SHP77 (cell line): ENCODE measurements around the gene DNAJC12.
"Not testable (repeated sequence)": the region's sequence is repeated elsewhere in the genome, so short reads cannot be mapped to it uniquely, and the experiment has no call there.

Experiments
- DNase-seq, 2 experiments: peaks; one replicate each; lab custom pipeline; 2025; lab: John Stamatoyannopoulos, UW

DNAJC12 gene

DNA sequence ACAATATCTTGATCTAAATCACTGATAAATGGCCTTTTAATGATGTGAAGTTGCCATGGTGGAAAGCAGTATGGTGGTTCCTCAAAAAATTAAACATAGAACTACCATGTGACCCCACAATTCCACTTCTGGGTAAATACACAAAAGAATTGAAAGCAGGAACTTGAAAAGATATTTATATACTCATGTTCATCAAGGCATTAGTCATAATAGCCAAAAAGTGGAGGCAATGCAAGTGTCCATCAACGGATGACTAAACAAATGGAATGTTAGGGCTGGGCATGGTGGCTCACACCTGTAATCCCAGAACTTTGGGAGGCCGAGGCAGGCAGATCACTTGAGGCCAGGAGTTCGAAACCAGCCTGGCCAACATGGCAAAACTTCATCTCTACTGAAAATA is 2.0 kb upstream of the DNAJC12 start:
- DNase-seq = no peak

DNA sequence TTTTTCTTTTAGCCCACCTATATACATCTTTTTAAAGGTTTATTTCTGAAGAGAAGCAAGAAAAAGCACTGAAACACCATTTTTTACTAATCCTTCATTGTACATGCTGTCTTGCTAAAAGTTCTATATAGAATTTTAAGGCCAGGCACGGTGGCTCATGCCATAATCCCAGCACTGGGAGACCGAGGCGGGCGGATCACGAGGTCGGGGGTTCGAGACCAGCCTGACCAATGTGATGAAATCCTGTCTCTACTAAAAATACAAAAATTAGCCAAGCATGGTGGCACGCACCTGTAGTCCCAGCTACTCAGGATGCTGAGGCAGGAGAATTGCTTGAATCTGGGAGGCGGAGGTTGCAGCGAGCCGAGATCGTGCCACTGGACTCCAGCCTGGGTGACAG is 1.5 kb upstream of the DNAJC12 start:
- DNase-seq = not testable (repeated sequence)

GRCh38 chr10:67836972-67837371 is 1.0 kb downstream of the DNAJC12 start:
- DNase-seq = no peak

DNA sequence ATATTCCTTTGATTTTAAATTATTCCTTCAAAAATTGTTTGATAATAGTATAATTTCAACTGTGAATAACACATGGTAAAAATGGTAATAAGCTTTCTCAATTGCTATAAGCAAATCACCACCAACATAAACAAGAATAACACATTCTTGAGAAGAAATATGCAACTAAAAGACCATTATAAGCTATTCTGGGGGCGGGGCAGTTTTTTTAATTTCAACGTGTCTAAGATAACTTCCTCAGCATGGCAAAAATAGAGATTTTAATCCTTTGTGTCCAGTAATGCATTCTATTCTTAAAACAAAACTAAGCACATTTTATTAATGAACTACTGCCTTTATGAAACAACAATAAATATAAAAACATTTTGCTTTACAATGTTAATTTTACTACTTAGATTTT is 1.5 kb downstream of the DNAJC12 start:
- no peak for DNase-seq

- DNase-seq = not testable (repeated sequence)
These were observed 2.2 kb downstream of the DNAJC12 start for GRCh38 chr10:67835541-67836394.

- no peak for DNase-seq
These were observed 3.6 kb downstream of the DNAJC12 start for GRCh38 chr10:67834375-67834774.

DNA sequence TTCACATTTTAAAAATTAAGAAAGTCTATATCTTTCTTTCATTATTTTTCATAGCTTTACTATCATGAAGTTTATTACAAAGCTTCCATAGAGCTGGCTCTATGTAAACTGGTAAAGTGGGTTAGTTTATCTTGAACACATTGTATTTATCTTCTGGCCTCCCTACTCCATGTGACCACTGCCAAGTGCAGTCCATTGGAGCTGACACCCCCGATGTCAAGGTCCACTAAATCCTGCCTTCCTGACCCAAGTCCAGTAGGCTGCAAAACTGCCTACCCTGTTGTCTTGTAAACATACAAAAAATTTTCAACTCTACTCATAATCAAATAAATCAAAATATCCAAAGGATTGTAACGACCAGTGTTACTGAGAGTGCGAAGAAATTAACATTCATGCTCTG is 10.2 kb downstream of the DNAJC12 start:
- no peak for DNase-seq

DNA sequence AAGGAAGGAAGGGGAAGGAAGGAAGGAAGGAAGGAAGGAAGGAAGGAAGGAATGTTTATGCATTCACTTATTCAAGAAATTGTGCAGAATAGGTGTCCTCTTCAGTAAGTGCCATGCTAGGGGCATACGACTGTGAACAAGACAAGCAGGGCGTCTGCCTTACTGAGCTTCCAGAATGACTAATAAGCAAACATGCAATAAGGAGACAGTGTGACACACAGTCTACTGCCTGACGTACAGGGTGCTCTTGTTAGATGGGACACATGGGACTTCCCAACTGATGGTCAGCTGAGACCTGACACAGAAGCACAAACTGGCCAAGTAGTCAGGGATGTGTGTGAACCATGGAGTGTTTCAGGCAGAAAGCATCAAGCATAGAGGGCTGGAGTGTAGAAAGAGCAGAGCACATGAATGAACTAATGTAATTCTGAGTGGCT is 18.2 kb downstream of the DNAJC12 start:
- no peak for DNase-seq

- peak in 1 of 2 experiments; percentile 35 for DNase-seq
These were observed 19.7 kb downstream of the DNAJC12 start for GRCh38 chr10:67818323-67818722.

- DNase-seq = no peak
These were observed 21.3 kb downstream of the DNAJC12 start for GRCh38 chr10:67816719-67817118.

- no peak for DNase-seq
These were observed 22.4 kb downstream of the DNAJC12 start for GRCh38 chr10:67815571-67816059.

DNA sequence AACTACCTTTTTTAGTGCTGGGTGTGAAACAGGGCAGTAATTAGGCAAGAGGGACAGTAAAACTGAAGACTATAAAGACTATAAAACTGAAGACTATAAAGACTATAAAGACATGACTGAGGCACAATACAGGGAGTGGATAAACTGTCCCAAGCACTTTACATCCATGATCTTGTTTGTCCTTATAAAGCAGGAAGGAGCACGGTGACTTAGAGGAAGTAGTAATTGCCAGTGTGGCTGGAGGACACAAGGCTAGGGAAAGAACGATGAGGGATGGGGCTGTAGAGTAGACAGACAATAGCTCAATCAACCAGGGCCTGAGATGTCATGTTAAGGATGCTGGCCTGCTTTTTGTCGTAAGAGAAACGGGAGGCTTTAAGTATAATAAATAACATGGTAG is 26.0 kb downstream of the DNAJC12 start:
- DNase-seq = no peak

DNA sequence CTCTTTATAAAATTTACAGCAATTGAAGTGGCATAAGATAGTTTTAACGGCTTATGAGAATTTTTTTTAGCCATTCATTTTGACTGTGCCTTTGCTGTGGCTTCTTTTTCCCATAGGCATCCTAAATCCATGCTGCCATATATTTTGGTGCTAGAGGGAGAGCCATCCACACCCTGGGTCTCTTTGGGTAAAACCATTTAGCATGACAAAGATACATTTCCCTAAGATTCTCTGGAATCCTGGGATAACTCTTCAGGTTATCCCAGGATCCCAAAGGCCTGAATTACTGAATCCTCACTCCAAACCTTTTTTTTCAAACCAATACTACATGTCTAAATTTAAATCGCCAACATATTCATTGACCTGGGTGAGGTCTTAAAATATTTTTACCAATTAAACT is 28.9 kb downstream of the DNAJC12 start:
- DNase-seq = no peak

DNA sequence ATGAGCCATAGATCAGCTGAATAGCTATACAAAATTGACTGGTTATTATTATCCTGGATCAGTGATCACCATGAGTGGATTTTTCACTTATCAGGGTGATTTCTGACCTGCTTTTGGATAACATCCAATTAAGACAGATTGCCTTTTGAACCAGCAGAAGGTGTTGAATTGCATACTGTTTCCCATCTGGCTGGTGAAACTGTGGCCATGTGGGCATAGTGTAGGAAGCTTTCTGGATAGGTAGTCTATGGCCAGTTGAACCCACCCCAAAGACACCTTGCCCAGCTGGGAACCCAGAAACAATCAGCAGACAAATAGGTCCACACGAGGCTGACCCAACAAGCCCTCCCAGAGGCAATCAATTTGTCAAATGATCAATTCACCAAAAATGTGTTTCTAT is 29.3 kb downstream of the DNAJC12 start:
- DNase-seq = no peak

- no peak for DNase-seq
These were observed 30.0 kb downstream of the DNAJC12 start for GRCh38 chr10:67807855-67808456.

DNA sequence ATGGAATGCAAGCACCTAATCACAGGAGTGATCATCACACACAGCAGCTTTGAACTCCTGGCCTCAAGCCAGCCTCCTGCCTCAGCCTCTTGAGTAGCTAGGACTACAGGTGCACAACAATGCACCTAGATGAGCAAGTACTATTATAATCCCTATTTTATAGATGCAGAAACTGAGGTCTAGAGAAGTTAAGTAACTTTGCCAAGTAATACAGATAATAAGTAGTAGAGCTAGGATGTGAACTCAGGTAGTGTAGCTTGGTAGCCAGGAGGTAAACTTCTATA is 33.7 kb downstream of the DNAJC12 start:
- DNase-seq = no peak

- no peak for DNase-seq
These were observed 34.2 kb downstream of the DNAJC12 start for GRCh38 chr10:67803588-67804394.

DNA sequence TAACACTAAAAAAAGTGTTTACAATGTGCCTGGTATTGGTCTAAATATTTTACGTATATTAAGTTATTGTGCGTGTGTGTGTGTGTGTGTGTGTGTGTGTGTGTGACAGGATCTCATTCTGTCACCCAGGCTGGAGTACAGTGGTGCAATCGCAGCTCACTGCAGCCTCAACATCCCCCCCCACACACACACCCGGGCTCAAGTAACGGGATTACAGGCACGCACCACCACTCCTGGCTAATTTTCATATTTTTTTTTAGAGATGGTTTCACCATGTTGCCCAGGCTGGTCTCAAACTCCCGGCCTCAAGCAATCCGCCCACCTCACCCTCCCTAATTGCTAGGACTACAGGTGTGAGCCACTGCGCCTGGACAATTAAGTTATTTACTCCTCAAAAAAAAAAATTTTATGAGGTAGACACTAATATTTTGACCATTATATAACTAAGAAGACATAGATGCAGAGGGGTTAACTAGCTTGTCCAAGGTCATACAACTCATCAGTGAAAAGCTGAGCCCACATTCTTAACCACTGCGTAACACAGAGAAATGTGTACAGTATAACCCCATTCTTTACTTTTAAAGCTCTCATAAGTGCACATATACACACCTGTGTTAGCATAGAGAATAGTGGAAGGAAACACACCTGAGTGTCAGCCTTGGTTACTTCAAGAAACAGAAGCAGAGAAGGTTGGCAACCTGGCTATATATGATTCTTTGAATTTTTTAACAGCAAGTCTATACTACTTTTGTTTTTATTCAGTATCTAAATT is 35.0 kb downstream of the DNAJC12 start:
- no peak for DNase-seq

DNA sequence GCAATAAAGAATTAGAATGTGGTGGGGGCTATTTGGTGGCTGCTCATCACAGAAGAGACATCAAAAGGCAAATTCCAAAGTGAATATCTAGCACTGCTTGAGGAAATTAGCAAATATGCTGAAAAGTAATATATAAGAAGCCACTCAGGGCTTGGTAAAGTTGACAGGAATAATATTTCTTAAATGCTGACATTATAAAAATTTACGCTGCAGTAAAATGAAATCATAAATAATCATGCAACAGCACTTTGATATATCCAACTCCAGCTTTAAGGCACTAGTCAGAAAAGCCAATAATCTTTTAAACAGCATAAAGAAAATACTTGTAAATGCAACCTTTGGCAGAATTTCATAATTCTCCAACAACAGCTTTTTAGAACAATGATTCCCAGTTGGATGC is 36.9 kb downstream of the DNAJC12 start:
- DNase-seq = no peak

- DNase-seq = no peak
These were observed 43.0 kb downstream of the DNAJC12 start for GRCh38 chr10:67794909-67795460.

GRCh38 chr10:67794256-67794655 is 43.7 kb downstream of the DNAJC12 start:
- DNase-seq = no peak

- DNase-seq = no peak
These were observed 44.7 kb downstream of the DNAJC12 start for GRCh38 chr10:67793313-67793712.
